OCI-LY7 (cell line): ENCODE results near the gene VAV1. TPM values are rescaled to one million over a fixed set of nuclear protein-coding genes. Genes with fewer than 3 reads are reported as not detected.

Experiments used
- BruUV-seq: library from RNA; stranded (reverse); fragments of 400-500 nt; replicated peaks from 2 replicates; lab custom pipeline; 2021; lab: Mats Ljungman, UMichigan
- CTCF ChIA-PET: fragments of 300-600 bp; sonication (Branson Sonifier 250); formaldehyde crosslinking; loops from one replicate; lab custom pipeline; 2022; ENCODE audit warnings: antibody characterized with exemption; ENCODE audit not compliant: unreplicated experiment; lab: Charles Lee
- POLR2A ChIA-PET: fragments of 300-600 bp; sonication (Branson Sonifier 250); formaldehyde crosslinking; loops from one replicate; lab custom pipeline; 2022; ENCODE audit warnings: antibody characterized with exemption; lab: Charles Lee
- DNase-seq: peaks from one replicate; pipeline ENCODE4 v3.0.0-alpha.2; 2015; ENCODE audit warnings: low spot score
- H2AFZ ChIP-seq: fragments of 200-600 bp; sonication (generic), shearing (Covaris generic); 2 replicates; pipeline ENCODE4 v1.6.1; 2014; ENCODE audit warnings: mild to moderate bottlenecking, antibody characterized with exemption, low read length, moderate library complexity
- H3K27ac ChIP-seq: fragments of 200-600 bp; sonication (generic); 2 replicates; pipeline ENCODE4 v1.5.1; 2014; ENCODE audit warnings: mixed run types, low read depth, mild to moderate bottlenecking, moderate library complexity, low read length, inconsistent platforms; ENCODE audit not compliant: poor library complexity, severe bottlenecking
- H3K36me3 ChIP-seq: fragments of 200-600 bp; sonication (generic); 2 replicates; pipeline ENCODE4 v1.6.1; 2014; ENCODE audit warnings: mild to moderate bottlenecking, antibody characterized with exemption, low read length, moderate library complexity, mixed read lengths; ENCODE audit not compliant: insufficient read depth
- H3K4me1 ChIP-seq: fragments of 200-600 bp; sonication (generic); 2 replicates; pipeline ENCODE4 v1.5.1; 2014; ENCODE audit warnings: mild to moderate bottlenecking, low read length; ENCODE audit not compliant: insufficient read depth, poor library complexity, severe bottlenecking
- H3K4me2 ChIP-seq: fragments of 200-600 bp; sonication (generic); 2 replicates; pipeline ENCODE4 v1.6.1; 2014; ENCODE audit warnings: mild to moderate bottlenecking, low read length
- H3K4me3 ChIP-seq: fragments of 200-600 bp; sonication (generic); 2 replicates; pipeline ENCODE4 v1.5.1; 2014; ENCODE audit warnings: mild to moderate bottlenecking, low read depth, low read length; ENCODE audit not compliant: poor library complexity, severe bottlenecking
- H3K79me2 ChIP-seq: fragments of 200-600 bp; sonication (generic); 2 replicates; pipeline ENCODE4 v1.6.1; 2016; ENCODE audit warnings: low read depth, mild to moderate bottlenecking, low read length, moderate library complexity, mixed read lengths; ENCODE audit not compliant: insufficient read depth
- H3K9me2 ChIP-seq: fragments of 200-600 bp; sonication (generic); 2 replicates; pipeline ENCODE4 v1.6.1; 2016; ENCODE audit warnings: mild to moderate bottlenecking, low read length, mixed read lengths; ENCODE audit not compliant: insufficient read depth
- H3K9me3 ChIP-seq: fragments of 200-600 bp; sonication (generic); 2 replicates; pipeline ENCODE4 v1.6.1; 2014; ENCODE audit warnings: mild to moderate bottlenecking, mixed run types, low read length, mixed read lengths
- H4K20me1 ChIP-seq: fragments of 200-600 bp; sonication (generic); 2 replicates; pipeline ENCODE4 v1.6.1; 2014; ENCODE audit warnings: mild to moderate bottlenecking, antibody characterized with exemption, low read length, moderate library complexity, mixed read lengths; ENCODE audit not compliant: insufficient read depth
- EZH2phosphoT487 ChIP-seq: fragments of 200-600 bp; sonication (generic); IDR thresholded peaks from 2 replicates; pipeline ENCODE4 v1.6.1; 2018; ENCODE audit warnings: low read depth, borderline replicate concordance, mild to moderate bottlenecking, mixed run types, antibody characterized with exemption, low read length, moderate library complexity, mixed read lengths
- intact Hi-C: fragments of 100-400 bp; cut with micrococcal nuclease; formaldehyde crosslinking; loops from one replicate; pipeline ENCODE4 v1.10.0; 2022; ENCODE audit not compliant: unreplicated experiment
- total RNA-seq, 2 experiments: library from RNA; depleted of rRNA in 1 of 2; stranded (reverse); fragments of >200 nt in 1 of 2; shearing (Covaris generic) in 1 of 2; gene quantifications; 2 replicates each; pipeline ENCODE4 v1.2.3, GENCODE V29; 2014 to 2022
- TF ChIP-seq, protein P1 (sequence below): fragments of 200-600 bp; sonication (generic); conservative IDR thresholded peaks from 2 replicates; pipeline ENCODE4 v1.5.1; 2014; ENCODE audit warnings: mild to moderate bottlenecking, antibody characterized with exemption, low read length, moderate library complexity, mixed read lengths

The VAV1 gene
- total RNA-seq, 2 experiments from 2014 or later = 90.7 to 107 TPM

DNA sequence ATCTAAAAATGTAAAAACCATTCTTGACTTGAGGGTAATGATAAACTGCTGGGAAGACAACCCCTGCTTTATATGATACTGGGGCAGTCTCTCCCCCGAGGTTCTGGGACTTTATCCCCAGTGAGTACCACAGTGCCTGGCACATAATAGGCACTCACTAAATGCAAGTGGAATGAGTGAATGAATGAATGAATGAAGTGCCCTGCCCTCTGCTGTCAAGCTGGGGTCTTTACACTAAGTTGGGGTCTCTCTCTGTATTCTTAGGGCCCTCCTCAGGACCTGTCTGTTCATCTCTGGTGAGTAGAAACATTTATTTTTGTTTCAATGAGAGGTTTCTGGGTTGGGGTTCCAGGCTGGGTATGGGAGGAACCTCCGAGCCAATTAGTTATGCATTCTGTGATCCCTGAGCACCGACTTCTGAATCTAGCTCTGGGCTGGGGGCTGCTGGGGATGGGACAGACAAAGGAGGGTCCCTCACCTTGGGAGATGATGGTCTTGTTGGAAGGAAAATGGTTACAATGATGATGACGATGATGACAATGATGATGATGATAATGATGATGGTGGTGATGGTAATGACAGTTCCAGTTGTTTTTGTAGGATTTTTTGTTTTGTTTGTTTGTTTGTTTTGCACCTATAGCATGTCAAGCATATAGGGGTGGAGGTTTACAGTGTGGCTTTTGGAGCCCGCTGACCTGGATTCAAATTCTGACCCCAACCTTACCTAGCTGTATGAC is 70.5 kb downstream of the VAV1 start:
- DNase-seq = no peak
- TF ChIP-seq EZH2phosphoT487 = no peak
- TF ChIP-seq, protein P1, sequence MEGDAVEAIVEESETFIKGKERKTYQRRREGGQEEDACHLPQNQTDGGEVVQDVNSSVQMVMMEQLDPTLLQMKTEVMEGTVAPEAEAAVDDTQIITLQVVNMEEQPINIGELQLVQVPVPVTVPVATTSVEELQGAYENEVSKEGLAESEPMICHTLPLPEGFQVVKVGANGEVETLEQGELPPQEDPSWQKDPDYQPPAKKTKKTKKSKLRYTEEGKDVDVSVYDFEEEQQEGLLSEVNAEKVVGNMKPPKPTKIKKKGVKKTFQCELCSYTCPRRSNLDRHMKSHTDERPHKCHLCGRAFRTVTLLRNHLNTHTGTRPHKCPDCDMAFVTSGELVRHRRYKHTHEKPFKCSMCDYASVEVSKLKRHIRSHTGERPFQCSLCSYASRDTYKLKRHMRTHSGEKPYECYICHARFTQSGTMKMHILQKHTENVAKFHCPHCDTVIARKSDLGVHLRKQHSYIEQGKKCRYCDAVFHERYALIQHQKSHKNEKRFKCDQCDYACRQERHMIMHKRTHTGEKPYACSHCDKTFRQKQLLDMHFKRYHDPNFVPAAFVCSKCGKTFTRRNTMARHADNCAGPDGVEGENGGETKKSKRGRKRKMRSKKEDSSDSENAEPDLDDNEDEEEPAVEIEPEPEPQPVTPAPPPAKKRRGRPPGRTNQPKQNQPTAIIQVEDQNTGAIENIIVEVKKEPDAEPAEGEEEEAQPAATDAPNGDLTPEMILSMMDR = no peak
- H3K4me2 ChIP-seq = no peak overlapping the region
- ChIA-PET POLR2A (interaction anchor here (0.5 to 0.6 kb wide), 3 partner anchors 29 to 452 kb away, joined by 3 to 5 read pairs (median 4); no protein-coding TSS in a partner anchor), CTCF (no interaction called here)
- no peak overlapping the region for H3K27ac ChIP-seq
- H3K36me3 ChIP-seq = peaks cover 60% of the 10 kb centered on the region
- H3K4me3 ChIP-seq = no peak overlapping the region
- BruUV-seq = no TSS peak
- H3K79me2 ChIP-seq = no peaks in the 10 kb centered on the region
- no peak overlapping the region for H2AFZ ChIP-seq
- no peaks in the 10 kb centered on the region for H4K20me1 ChIP-seq
- no peaks in the 10 kb centered on the region for H3K9me2 ChIP-seq
- no peaks in the 10 kb centered on the region for H3K9me3 ChIP-seq
- intact Hi-C loops = no loop called here
- H3K4me1 ChIP-seq = no peaks in the 10 kb centered on the region

GRCh38 chr19:6847828-6848200 is 75.3 kb downstream of the VAV1 start:
- intact Hi-C loops = no loop called here
- no peaks in the 10 kb centered on the region for H3K9me2 ChIP-seq
- TF ChIP-seq EZH2phosphoT487 = no peak
- TF ChIP-seq, protein P1 = no peak
- H3K4me3 ChIP-seq = no peak overlapping the region
- H2AFZ ChIP-seq = no peak overlapping the region
- no peaks in the 10 kb centered on the region for H3K4me1 ChIP-seq
- H3K36me3 ChIP-seq = peaks cover 63% of the 10 kb centered on the region
- no peaks in the 10 kb centered on the region for H3K79me2 ChIP-seq
- H3K9me3 ChIP-seq = no peaks in the 10 kb centered on the region
- CTCF ChIA-PET = no interaction called here
- H3K4me2 ChIP-seq = no peak overlapping the region
- no peak overlapping the region for H3K27ac ChIP-seq
- DNase-seq = no peak
- POLR2A ChIA-PET = no interaction called here
- H4K20me1 ChIP-seq = no peaks in the 10 kb centered on the region
- BruUV-seq = no TSS peak

DNA sequence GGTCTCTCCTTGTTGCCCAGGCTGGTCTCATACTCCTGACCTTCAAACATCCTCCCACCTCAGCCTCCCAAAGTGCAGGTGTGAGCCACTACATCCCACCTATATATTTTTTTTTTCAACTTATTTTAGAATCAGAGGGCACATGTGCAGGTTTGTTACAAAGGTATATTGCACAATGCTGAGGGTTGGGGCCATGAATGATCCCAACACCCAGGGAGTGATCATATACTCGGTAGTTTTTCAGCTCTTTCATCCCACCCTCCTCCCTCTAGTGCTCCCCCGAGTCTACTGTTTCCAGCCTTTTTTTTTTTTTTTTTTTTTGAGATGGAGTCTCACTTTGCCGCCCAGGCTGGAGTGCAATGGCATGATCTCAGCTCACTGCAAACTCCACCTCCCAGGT is 76.5 kb downstream of the VAV1 start:
- H3K4me1 ChIP-seq = no peaks in the 10 kb centered on the region
- peaks cover 67% of the 10 kb centered on the region for H3K36me3 ChIP-seq
- H4K20me1 ChIP-seq = no peaks in the 10 kb centered on the region
- H3K4me2 ChIP-seq = no peak overlapping the region
- DNase-seq = no peak
- POLR2A ChIA-PET = interaction anchor here (0.6 kb wide), 1 partner anchor 644 kb away, joined by 9 read pairs; no protein-coding TSS in a partner anchor
- no peaks in the 10 kb centered on the region for H3K9me3 ChIP-seq
- no peaks in the 10 kb centered on the region for H3K79me2 ChIP-seq
- no TSS peak for BruUV-seq
- H3K9me2 ChIP-seq = no peaks in the 10 kb centered on the region
- TF ChIP-seq, protein P1 = no peak
- TF ChIP-seq EZH2phosphoT487 = no peak
- no peak overlapping the region for H2AFZ ChIP-seq
- CTCF ChIA-PET = no interaction called here
- intact Hi-C loops = no loop called here
- no peak overlapping the region for H3K4me3 ChIP-seq
- H3K27ac ChIP-seq = no peak overlapping the region
